CD14-positive monocyte (primary cell): ENCODE results near the gene ACTR2. TPM values are rescaled to one million over a fixed set of nuclear protein-coding genes. Genes with fewer than 3 reads are reported as not detected.

ENCODE experiments used
- DNase-seq, 3 donors: peaks; one replicate each; pipeline ENCODE4 v3.0.0-alpha.2; 2011 to 2022
- H2AFZ ChIP-seq: 2 replicates; pipeline ENCODE4 v1.6.0; 2012; ENCODE audit warnings: mild to moderate bottlenecking, low read depth, low read length, inconsistent platforms; ENCODE audit not compliant: insufficient read depth, poor library complexity, severe bottlenecking
- H3K27ac ChIP-seq, 2 donors: 1 replicate in 1 of 2; 2 replicates in 1 of 2; pipeline ENCODE4 v1.5.1; 2012 to 2013; ENCODE audit warnings: low read length in 2 of 2, control low read depth in 1 of 2, inconsistent platforms in 1 of 2, low read depth in 1 of 2, mild to moderate bottlenecking in 1 of 2
- H3K27me3 ChIP-seq, 2 donors: one replicate each; pipeline versions ENCODE4 v1.6.0 to v1.6.1; 2011 to 2013; ENCODE audit warnings: low read length in 2 of 2; ENCODE audit not compliant: control insufficient read depth in 2 of 2, insufficient read depth in 2 of 2
- H3K36me3 ChIP-seq, 2 donors: replicated peaks in 1 of 2; 1 replicate in 1 of 2; 2 replicates in 1 of 2; pipeline versions ENCODE4 v1.5.1 to v1.6.1; 2012 to 2013; ENCODE audit warnings: low read length in 2 of 2, control low read depth in 1 of 2, inconsistent platforms in 1 of 2, mild to moderate bottlenecking in 1 of 2; ENCODE audit not compliant: insufficient read depth in 2 of 2, control insufficient read depth in 1 of 2
- H3K4me1 ChIP-seq, 2 donors: 1 replicate in 1 of 2; 2 replicates in 1 of 2; pipeline versions ENCODE4 v1.5.1 to v1.6.1; 2012 to 2013; ENCODE audit warnings: low read length in 2 of 2, control low read depth in 1 of 2, inconsistent platforms in 1 of 2, mild to moderate bottlenecking in 1 of 2, moderate library complexity in 1 of 2; ENCODE audit not compliant: insufficient read depth in 2 of 2, control insufficient read depth in 1 of 2
- H3K4me2 ChIP-seq: replicated peaks from 2 replicates; pipeline ENCODE3; 2012; ENCODE audit warnings: low read length, moderate library complexity, mild to moderate bottlenecking; ENCODE audit not compliant: poor library complexity, severe bottlenecking; ENCODE audit errors: extremely low read depth
- H3K4me3 ChIP-seq, 3 experiments: fragments of 200-600 bp in 1 of 3; sonication (generic) in 1 of 3; replicated peaks in 1 of 3; 1 replicate in 2 of 3; 2 replicates in 1 of 3; pipeline ENCODE4 v1.5.1; 2011 to 2013; ENCODE audit warnings: low read length in 3 of 3, mild to moderate bottlenecking in 3 of 3, control low read depth in 2 of 3, low read depth in 2 of 3, inconsistent platforms in 1 of 3, moderate library complexity in 1 of 3
- H3K79me2 ChIP-seq: 2 replicates; pipeline ENCODE4 v1.6.0; 2012; ENCODE audit warnings: mild to moderate bottlenecking, control low read depth, inconsistent platforms, low read length, moderate library complexity; ENCODE audit not compliant: insufficient read depth
- H3K9ac ChIP-seq: 2 replicates; pipeline ENCODE4 v1.6.0; 2017; ENCODE audit warnings: low read length, mild to moderate bottlenecking; ENCODE audit not compliant: insufficient read depth, poor library complexity, severe bottlenecking
- H3K9me3 ChIP-seq, 2 donors: replicated peaks in 1 of 2; 1 replicate in 1 of 2; 2 replicates in 1 of 2; pipeline versions ENCODE4 v1.5.1 to v1.6.1; 2012 to 2013; ENCODE audit warnings: low read length in 2 of 2, control low read depth in 1 of 2; ENCODE audit not compliant: control insufficient read depth in 1 of 2, insufficient read depth in 1 of 2
- H4K20me1 ChIP-seq: 2 replicates; pipeline ENCODE4 v1.6.0; 2012; ENCODE audit warnings: mild to moderate bottlenecking, low read length, control low read depth, moderate library complexity; ENCODE audit not compliant: insufficient read depth
- H3K27ac Mint-ChIP-seq, 7 donors: one replicate each; pipeline ENCODE4 v1.8.0; 2020; ENCODE audit warnings: mild to moderate bottlenecking in 7 of 7, mixed read lengths in 7 of 7, moderate library complexity in 6 of 7, inconsistent platforms in 2 of 7
- H3K27me3 Mint-ChIP-seq, 3 donors: one replicate each; pipeline ENCODE4 v1.8.0; 2021 to 2022; ENCODE audit warnings: low read depth in 3 of 3, mild to moderate bottlenecking in 3 of 3, mixed read lengths in 3 of 3, moderate library complexity in 3 of 3, inconsistent platforms in 1 of 3
- H3K36me3 Mint-ChIP-seq, 2 donors: one replicate each; pipeline ENCODE4 v1.8.0; 2020; ENCODE audit warnings: mixed read lengths in 2 of 2, inconsistent platforms in 1 of 2, mild to moderate bottlenecking in 1 of 2
- H3K4me1 Mint-ChIP-seq: one replicate; pipeline ENCODE4 v1.8.0; 2020; ENCODE audit warnings: mild to moderate bottlenecking, mixed read lengths
- H3K4me3 Mint-ChIP-seq, 2 donors: one replicate each; pipeline ENCODE4 v1.8.0; 2020; ENCODE audit warnings: mild to moderate bottlenecking in 2 of 2, mixed read lengths in 2 of 2, moderate library complexity in 1 of 2
- H3K9me3 Mint-ChIP-seq, 7 donors: one replicate each; pipeline ENCODE4 v1.8.0; 2020 to 2022; ENCODE audit warnings: mixed read lengths in 7 of 7, mild to moderate bottlenecking in 6 of 7, moderate library complexity in 6 of 7, inconsistent platforms in 2 of 7
- CTCF ChIP-seq: fragments of 200-600 bp; IDR thresholded peaks from one replicate; pipeline ENCODE4 v1.8.0; 2022; ENCODE audit warnings: antibody characterized with exemption, mild to moderate bottlenecking
- WGBS: methylation state at CpG from one replicate; pipeline ENCODE4 v1.1.5; 2013; ENCODE audit warnings: missing lambda C conversion rate; ENCODE audit not compliant: insufficient coverage; 5-methylcytosine and 5-hydroxymethylcytosine counted together
- intact Hi-C, 2 donors: fragments of 100-400 bp; cut with micrococcal nuclease; formaldehyde crosslinking; loops; one replicate each; pipeline versions ENCODE4 v1.15.0 to v1.15.1; 2023
- polyA plus RNA-seq, 3 donors: library from polyadenylated mRNA; depleted of rRNA in 1 of 3; unstranded in 2 of 3; stranded (reverse) in 1 of 3; fragments of 300-500 nt in 2 of 3; fragments of >200 nt in 1 of 3; fragmentation: Illumina TruSeq in 2 of 3; gene quantifications; 1 replicate in 2 of 3; 2 replicates in 1 of 3; pipeline ENCODE4 v1.2.3, GENCODE V29; 2012 to 2021

ACTR2 gene
- polyA plus RNA-seq, 3 donors: 88.7 to 560 (median 342) TPM

- Histone ChIP-seq H3K79me2 (no peaks in the 10 kb centered on the region), H2AFZ (no peak overlapping the region), H3K27ac (no peak overlapping the region), H3K4me1 (peaks cover 8 to 14% of the 10 kb centered on the region in 2 donors), H3K4me3 (no peak overlapping the region), H3K9me3 (no peaks in the 10 kb centered on the region), H3K27me3 (peaks cover 0 to 3% of the 10 kb centered on the region in 2 donors), H3K9ac (no peak overlapping the region), H4K20me1 (no peaks in the 10 kb centered on the region), H3K4me2 (no peak overlapping the region), H3K36me3 (no peaks in the 10 kb centered on the region)
- H3K9me3 Mint-ChIP-seq: peaks cover 0 to 4% (median 0%) of the 10 kb centered on the region in 7 donors
- no peak for DNase-seq
- H3K4me1 Mint-ChIP-seq: peaks cover 24% of the 10 kb centered on the region
- no peak for TF ChIP-seq CTCF
- 96% methylated on average over 4 of the region's 9 CpGs for WGBS
- no peak overlapping the region for H3K4me3 Mint-ChIP-seq
- peaks cover 14 to 16% (median 15%) of the 10 kb centered on the region in 3 donors for H3K27me3 Mint-ChIP-seq
- intact Hi-C loops: no loop called here
- H3K27ac Mint-ChIP-seq: no peak overlapping the region
- H3K36me3 Mint-ChIP-seq: no peaks in the 10 kb centered on the region
These were observed 69.9 kb downstream of the ACTR2 start for GRCh38 chr2:65297544-65297943.

GRCh38 chr2:65298089-65298488 is 70.5 kb downstream of the ACTR2 start:
- Histone ChIP-seq H3K4me3 (no peak overlapping the region), H3K9me3 (no peaks in the 10 kb centered on the region), H3K79me2 (no peaks in the 10 kb centered on the region), H3K4me1 (peaks cover 8 to 14% of the 10 kb centered on the region in 2 donors), H3K27ac (no peak overlapping the region), H2AFZ (no peak overlapping the region), H3K36me3 (no peaks in the 10 kb centered on the region), H3K9ac (no peak overlapping the region), H3K27me3 (peaks cover 0 to 3% of the 10 kb centered on the region in 2 donors), H4K20me1 (no peaks in the 10 kb centered on the region), H3K4me2 (no peak overlapping the region)
- Mint-ChIP-seq H3K36me3 (no peaks in the 10 kb centered on the region), H3K9me3 (peaks cover 0 to 4% (median 0%) of the 10 kb centered on the region in 7 donors), H3K4me1 (peaks cover 24% of the 10 kb centered on the region), H3K27me3 (peaks cover 14 to 19% (median 15%) of the 10 kb centered on the region in 3 donors), H3K4me3 (no peak overlapping the region), H3K27ac (no peak overlapping the region)
- intact Hi-C loops: no loop called here
- TF ChIP-seq CTCF: no peak
- no peak for DNase-seq
- WGBS: 85% methylated on average over 4 of the region's 5 CpGs
